ENCODE data around the gene RNF208.
"Not testable (repeated sequence)": the region's sequence is repeated elsewhere in the genome, so short reads cannot be mapped to it uniquely, and the experiment has no call there.

Gene RNF208

GRCh38 chr9:137222190-137223077, at the start of gene RNF208:
Gene RNF208, minus strand, starts transcription at chr9:137222240. Its CDS starts 1,028 bp downstream, at chr9:137221212.
- DNase-seq = peak in 1 of 2 experiments; percentile 45

GRCh38 chr9:137271696-137272076, 49.6 kb upstream of the RNF208 start:
- no peak for DNase-seq

- no peak for DNase-seq
These were observed 49.1 kb upstream of the RNF208 start for GRCh38 chr9:137270929-137271695.

GRCh38 chr9:137269231-137269772, 47.3 kb upstream of the RNF208 start:
- DNase-seq = peak in 1 of 2 experiments; percentile 34

- no peak for DNase-seq
These were observed 46.6 kb upstream of the RNF208 start for GRCh38 chr9:137268538-137269201.

GRCh38 chr9:137267933-137268355, 45.9 kb upstream of the RNF208 start:
- DNase-seq = no peak

GRCh38 chr9:137266585-137267453, 44.8 kb upstream of the RNF208 start:
- DNase-seq = no peak

GRCh38 chr9:137266162-137266527, 44.1 kb upstream of the RNF208 start:
- DNase-seq = no peak

- no peak for DNase-seq
These were observed 43.6 kb upstream of the RNF208 start for GRCh38 chr9:137265496-137266161.

- no peak for DNase-seq
These were observed 42.0 kb upstream of the RNF208 start for GRCh38 chr9:137264067-137264466.

GRCh38 chr9:137263506-137263905, 41.5 kb upstream of the RNF208 start:
- DNase-seq = no peak

GRCh38 chr9:137262909-137263285, 40.9 kb upstream of the RNF208 start:
- DNase-seq = no peak

GRCh38 chr9:137262173-137262908, 40.3 kb upstream of the RNF208 start:
- DNase-seq = not testable (repeated sequence)

GRCh38 chr9:137256856-137257255, 34.8 kb upstream of the RNF208 start:
- DNase-seq = no peak

- no peak for DNase-seq
These were observed 34.3 kb upstream of the RNF208 start for GRCh38 chr9:137256362-137256761.

GRCh38 chr9:137255448-137256114, 33.5 kb upstream of the RNF208 start:
- DNase-seq = peak in 1 of 2 experiments; percentile 67

GRCh38 chr9:137254624-137255447, 32.8 kb upstream of the RNF208 start, which contains the start of gene NELFB:
Gene NELFB, plus strand, starts transcription at chr9:137255327.
- DNase-seq = peak; percentile 28 to 85

GRCh38 chr9:137253717-137254623, 31.9 kb upstream of the RNF208 start:
- no peak for DNase-seq
